Measurements from ENCODE around the gene SDC3. TPM values are rescaled to one million over a fixed set of nuclear protein-coding genes. Genes with fewer than 3 reads are reported as not detected.

The SDC3 gene
- total RNA-seq: 23.8 and 41.2 TPM in 2 replicates

DNA sequence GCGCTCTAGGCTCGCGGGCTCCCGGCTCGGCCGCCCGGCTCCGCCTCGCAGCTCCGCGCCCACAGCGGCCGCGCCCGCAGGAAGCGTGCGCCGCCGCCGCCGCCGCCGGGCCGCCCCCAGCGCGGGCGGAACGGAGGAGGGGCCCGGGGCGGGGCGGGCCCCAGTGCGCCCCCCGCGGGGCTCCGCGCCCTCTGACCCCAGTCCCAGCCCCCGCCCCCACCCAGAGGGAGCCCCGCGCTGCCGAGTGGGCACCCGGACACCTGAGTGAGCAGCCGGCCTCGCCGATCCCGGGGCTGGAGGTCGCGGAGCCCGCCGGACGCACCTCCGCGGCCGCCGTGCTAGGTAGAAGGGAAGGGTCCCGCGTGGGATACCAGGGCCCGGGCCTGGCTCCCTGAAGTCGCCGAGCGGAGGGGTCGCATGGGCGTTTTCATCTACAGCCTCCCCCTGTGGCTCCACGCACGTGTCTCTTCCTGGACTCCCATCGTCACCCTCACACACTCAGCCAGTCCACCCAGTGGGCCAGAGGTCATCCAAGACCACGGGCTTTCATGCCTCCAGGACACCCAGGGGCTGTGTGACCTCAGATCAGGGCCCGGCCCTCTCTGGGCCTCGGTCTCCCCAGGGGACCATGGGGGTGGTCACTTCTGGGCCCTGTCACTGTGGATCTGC lies at the start of gene SDC3:
Gene SDC3 (minus strand): TSS at position 63 of the 669 bp plus-strand sequence. CDS start 172 bp downstream, outside the sequence.

Small RNAs within 50 kb of the gene (small RNA-seq; reads per million reads assigned to genes)
- not detected for gene RN7SKP91
- not detected for gene RN7SL371P

Other genes with a start within 250 kb of the SDC3 start
- under 0.01 TPM in 1 of 2 replicates, not detected in the other for gene MATN1, start 185.2 kb downstream of the SDC3 start, total RNA-seq
- 46.6 and 47.0 TPM in 2 replicates for gene LAPTM5, start 151.0 kb downstream of the SDC3 start, total RNA-seq
- 107 TPM in 2 replicates for gene PUM1, start 157.0 kb upstream of the SDC3 start, total RNA-seq

Measured in vein endothelial cell (primary cell).